ENCODE results near the gene GPR161. TPM values are rescaled to one million over a fixed set of nuclear protein-coding genes. Genes with fewer than 3 reads are reported as not detected.
A peak's percentile ranks its signal among the peaks of the same experiment; 100 is the strongest.

Gene GPR161
- total RNA-seq, 1 donor from 2014 or later, result 36.4 TPM

- Mint-ChIP-seq H3K9me3 (no peaks in the 10 kb centered on the region), H3K27me3 (ENCODE audit: low read depth) (no peaks in the 10 kb centered on the region), H3K4me3 (no peak overlapping the region), H3K27ac (no peak overlapping the region), H3K36me3 (no peaks in the 10 kb centered on the region), H3K4me1 (peaks cover 3% of the 10 kb centered on the region)
- TF ChIP-seq CTCF (IDR thresholded peaks at IDR 0.05; ENCODE audit: unreplicated experiment), result peak; percentile 93
- peak; percentile 73 to 96 for DNase-seq (ENCODE audit: low spot score in 2 of 2, unreplicated experiment in 2 of 2)
Observed at GRCh38 chr1:168145184-168146159, 8.7 kb upstream of the GPR161 start.

GRCh38 chr1:168141871-168142385, 5.2 kb upstream of the GPR161 start:
- H3K4me1 Mint-ChIP-seq, result peaks cover 13% of the 10 kb centered on the region
- H3K27me3 Mint-ChIP-seq (ENCODE audit: low read depth), result no peaks in the 10 kb centered on the region
- H3K4me3 Mint-ChIP-seq, result no peak overlapping the region
- no peaks in the 10 kb centered on the region for H3K9me3 Mint-ChIP-seq
- no peak for TF ChIP-seq CTCF (IDR thresholded peaks at IDR 0.05; ENCODE audit: unreplicated experiment)
- H3K36me3 Mint-ChIP-seq, result no peaks in the 10 kb centered on the region
- no peak for DNase-seq (ENCODE audit: low spot score in 2 of 2, unreplicated experiment in 2 of 2)
- no peak overlapping the region for H3K27ac Mint-ChIP-seq

GRCh38 chr1:168139070-168139469, 2.3 kb upstream of the GPR161 start:
- no peak for DNase-seq (ENCODE audit: low spot score in 2 of 2, unreplicated experiment in 2 of 2)
- Mint-ChIP-seq H3K9me3 (no peaks in the 10 kb centered on the region), H3K27me3 (ENCODE audit: low read depth) (no peaks in the 10 kb centered on the region), H3K27ac (no peak overlapping the region), H3K4me1 (peaks cover 28% of the 10 kb centered on the region), H3K36me3 (no peaks in the 10 kb centered on the region), H3K4me3 (no peak overlapping the region)
- TF ChIP-seq CTCF (IDR thresholded peaks at IDR 0.05; ENCODE audit: unreplicated experiment), result no peak

- DNase-seq (ENCODE audit: low spot score in 2 of 2, unreplicated experiment in 2 of 2), result no peak
- no peaks in the 10 kb centered on the region for H3K36me3 Mint-ChIP-seq
- H3K4me3 Mint-ChIP-seq, result peak overlapping the region; percentile 90
- TF ChIP-seq CTCF (IDR thresholded peaks at IDR 0.05; ENCODE audit: unreplicated experiment), result no peak
- H3K9me3 Mint-ChIP-seq, result no peaks in the 10 kb centered on the region
- H3K27me3 Mint-ChIP-seq (ENCODE audit: low read depth), result no peaks in the 10 kb centered on the region
- peak overlapping the region; percentile 97 for H3K27ac Mint-ChIP-seq
- peaks cover 29% of the 10 kb centered on the region for H3K4me1 Mint-ChIP-seq
Observed at GRCh38 chr1:168138134-168138533, 1.4 kb upstream of the GPR161 start.

- no peaks in the 10 kb centered on the region for H3K36me3 Mint-ChIP-seq
- no peak for DNase-seq (ENCODE audit: low spot score in 2 of 2, unreplicated experiment in 2 of 2)
- TF ChIP-seq CTCF (IDR thresholded peaks at IDR 0.05; ENCODE audit: unreplicated experiment), result no peak
- H3K9me3 Mint-ChIP-seq, result no peaks in the 10 kb centered on the region
- peak overlapping the region; percentile 90 for H3K4me3 Mint-ChIP-seq
- peaks cover 29% of the 10 kb centered on the region for H3K4me1 Mint-ChIP-seq
- peak overlapping the region; percentile 97 for H3K27ac Mint-ChIP-seq
- H3K27me3 Mint-ChIP-seq (ENCODE audit: low read depth), result no peaks in the 10 kb centered on the region
Observed at GRCh38 chr1:168137515-168137821, 738 bp upstream of the GPR161 start.
